ENCODE measurements around the gene PRKCA. TPM values are rescaled to one million over a fixed set of nuclear protein-coding genes. Genes with fewer than 3 reads are reported as not detected.

Gene PRKCA
- total and polyA plus RNA-seq, 3 experiments from 2014 or later: 1.8 to 74.1 (median 73.9) TPM

DNA sequence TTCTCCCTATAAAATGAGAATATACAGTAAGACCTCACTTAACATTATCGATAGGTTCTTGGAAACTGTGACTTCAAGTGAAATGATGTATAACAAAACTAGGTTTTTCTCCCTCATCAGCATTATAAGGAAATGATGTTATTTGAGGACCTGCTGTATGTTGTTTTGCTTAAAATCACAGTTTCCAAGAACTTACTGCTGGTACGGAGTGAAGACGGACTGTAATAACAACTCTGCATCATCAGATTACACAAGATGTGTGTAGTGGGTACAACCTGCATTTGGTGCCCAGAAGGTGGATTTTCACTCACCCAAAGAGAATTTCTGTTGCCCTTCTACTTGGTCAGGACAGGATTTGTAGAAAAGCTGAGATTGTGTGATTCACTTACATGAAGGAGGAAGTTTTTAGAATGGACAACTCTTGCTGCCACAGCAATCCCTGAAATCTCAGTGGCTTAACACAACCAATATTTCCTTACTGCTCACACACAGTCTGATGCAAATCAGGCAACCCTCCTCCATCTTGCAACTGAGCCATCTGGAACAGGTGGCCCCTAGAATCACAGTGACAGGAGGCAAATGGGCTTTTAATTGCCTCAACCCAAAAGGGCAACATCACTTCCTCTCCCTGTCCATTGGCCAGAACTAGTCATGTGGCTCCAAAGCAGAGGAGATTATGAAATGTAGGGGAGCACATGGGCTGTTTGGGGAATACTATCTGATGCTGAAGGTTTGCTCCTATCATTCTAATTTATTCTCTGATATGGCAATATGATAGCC is 464.9 kb downstream of the PRKCA start:
- H3K27ac Mint-ChIP-seq: peak overlapping the region in 1 of 8 donors; percentile 9

DNA sequence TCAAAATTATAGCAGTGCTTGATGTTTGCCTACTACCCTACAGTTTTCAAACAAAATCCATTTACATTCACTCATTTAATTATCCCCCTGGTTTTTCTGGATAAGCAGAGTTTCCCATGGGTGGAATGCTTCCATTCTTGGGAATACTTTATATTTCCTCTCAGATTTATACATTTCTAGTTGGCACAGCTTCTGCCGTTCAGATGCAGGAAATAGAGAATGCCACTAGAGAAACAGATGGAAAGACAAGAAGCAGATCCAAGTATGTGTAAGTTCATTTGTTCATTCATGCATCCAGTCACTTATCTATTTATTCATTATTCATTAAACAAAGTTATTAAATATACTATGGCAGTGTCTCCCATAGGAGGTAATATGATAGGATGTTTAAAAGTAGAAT is 467.5 kb downstream of the PRKCA start:
- Mint-ChIP-seq H3K4me1 (no peaks in the 10 kb centered on the region), H3K27me3 (no peaks in the 10 kb centered on the region), H3K4me3 (no peak overlapping the region), H3K9me3 (no peaks in the 10 kb centered on the region), H3K27ac (no peak overlapping the region), H3K36me3 (peaks cover 0 to 15% (median 10%) of the 10 kb centered on the region in 3 donors)
- CTCF ChIA-PET: no interaction called here
- H3K9me3 ChIP-seq (ENCODE audit: low read length): no peaks in the 10 kb centered on the region
- H3K4me3 ChIP-seq (ENCODE audit: low read length): no peak overlapping the region
- H3K4me1 ChIP-seq (ENCODE audit: insufficient read depth, low read length): no peaks in the 10 kb centered on the region
- POLR2A ChIA-PET: no interaction called here
- no peak overlapping the region for H3K27ac ChIP-seq (ENCODE audit: low read depth, low read length)
- DNase-seq: no peak
- peaks cover 6% of the 10 kb centered on the region for H3K36me3 ChIP-seq (ENCODE audit: insufficient read depth, low read length)
- no peaks in the 10 kb centered on the region for H3K27me3 ChIP-seq (ENCODE audit: insufficient read depth, low read length, poor library complexity, severe bottlenecking)

More for the DNA sequence above, 464.9 kb downstream of the PRKCA start:
- H3K4me3 ChIP-seq (ENCODE audit: low read length): no peak overlapping the region
- no peak overlapping the region for H3K27ac ChIP-seq (ENCODE audit: low read depth, low read length)
- no peaks in the 10 kb centered on the region for H3K4me1 Mint-ChIP-seq
- no peaks in the 10 kb centered on the region for H3K9me3 Mint-ChIP-seq
- H3K36me3 Mint-ChIP-seq: peaks cover 0 to 6% (median 3%) of the 10 kb centered on the region in 3 donors
- CTCF ChIA-PET: no interaction called here
- POLR2A ChIA-PET: no interaction called here
- no peaks in the 10 kb centered on the region for H3K4me1 ChIP-seq (ENCODE audit: insufficient read depth, low read length)
- H3K27me3 ChIP-seq (ENCODE audit: insufficient read depth, low read length, poor library complexity, severe bottlenecking): no peaks in the 10 kb centered on the region
- H3K4me3 Mint-ChIP-seq: no peak overlapping the region
- H3K36me3 ChIP-seq (ENCODE audit: insufficient read depth, low read length): no peaks in the 10 kb centered on the region
- H3K27me3 Mint-ChIP-seq: no peaks in the 10 kb centered on the region
- DNase-seq: no peak
- no peaks in the 10 kb centered on the region for H3K9me3 ChIP-seq (ENCODE audit: low read length)

DNA sequence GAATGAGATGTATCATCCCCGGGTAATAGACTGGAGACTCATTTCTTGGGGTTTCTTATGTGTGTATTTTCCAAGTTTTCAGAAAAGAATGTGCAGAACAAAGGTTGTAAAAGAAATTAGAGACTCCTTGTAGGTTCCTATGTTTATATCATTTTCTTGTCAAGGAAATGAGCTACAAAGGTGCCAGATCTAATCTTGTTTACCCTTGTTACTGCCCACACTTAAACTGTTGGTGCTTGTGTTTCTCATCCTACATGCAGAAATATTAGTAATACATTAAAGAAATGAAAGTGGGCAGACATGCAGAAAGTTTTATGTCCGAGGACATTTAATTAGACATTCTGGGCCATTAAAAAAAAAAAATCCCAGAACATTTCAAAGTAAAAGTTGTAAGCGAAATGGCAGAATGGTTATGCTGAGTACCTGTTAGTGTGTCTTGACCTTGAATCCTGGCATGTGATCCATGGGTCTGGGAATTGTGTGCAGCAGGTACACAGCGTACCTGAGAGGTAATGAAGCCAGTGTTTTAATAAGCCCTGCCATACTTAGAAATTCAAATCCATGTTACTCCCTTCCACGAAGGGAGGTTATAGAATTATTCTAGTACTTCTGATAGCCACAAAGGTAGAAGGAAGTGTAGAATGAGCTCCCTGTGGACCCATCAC is 469.9 kb downstream of the PRKCA start:
- H3K9me3 Mint-ChIP-seq: no peaks in the 10 kb centered on the region
- CTCF ChIA-PET: no interaction called here

DNA sequence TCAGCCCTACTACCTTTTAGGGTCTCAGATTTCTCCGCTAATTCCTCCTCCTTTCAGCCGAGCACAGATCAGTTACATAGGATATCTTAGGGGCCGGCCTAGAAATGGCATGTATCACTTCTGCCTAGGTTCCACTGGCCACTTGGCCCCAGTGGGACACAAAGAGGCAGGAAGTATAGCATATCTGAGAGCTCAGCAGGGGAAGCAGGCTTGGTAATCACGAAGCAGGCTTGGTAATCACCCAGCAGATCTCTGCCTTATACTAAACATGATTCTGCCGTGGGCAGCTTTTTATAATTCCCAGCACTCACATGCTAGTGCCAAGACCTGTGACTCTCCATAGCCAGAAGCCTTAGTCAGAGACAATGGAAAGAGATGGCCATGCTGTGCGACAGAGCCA is 472.9 kb downstream of the PRKCA start:
- H3K27me3 ChIP-seq (ENCODE audit: insufficient read depth, low read length, poor library complexity, severe bottlenecking): no peaks in the 10 kb centered on the region
- Mint-ChIP-seq H3K27me3 (peaks cover 0 to 2% of the 10 kb centered on the region in 2 donors), H3K9me3 (no peaks in the 10 kb centered on the region), H3K36me3 (peaks cover 6 to 28% (median 13%) of the 10 kb centered on the region in 3 donors), H3K27ac (no peak overlapping the region), H3K4me1 (no peaks in the 10 kb centered on the region), H3K4me3 (no peak overlapping the region)
- ChIA-PET POLR2A (no interaction called here), CTCF (no interaction called here)
- DNase-seq: no peak
- H3K4me1 ChIP-seq (ENCODE audit: insufficient read depth, low read length): no peaks in the 10 kb centered on the region
- H3K27ac ChIP-seq (ENCODE audit: low read depth, low read length): no peak overlapping the region
- peaks cover 6% of the 10 kb centered on the region for H3K36me3 ChIP-seq (ENCODE audit: insufficient read depth, low read length)
- no peak overlapping the region for H3K4me3 ChIP-seq (ENCODE audit: low read length)
- H3K9me3 ChIP-seq (ENCODE audit: low read length): no peaks in the 10 kb centered on the region

More for the DNA sequence above, 469.9 kb downstream of the PRKCA start:
- no peak overlapping the region for H3K27ac Mint-ChIP-seq
- H3K4me3 Mint-ChIP-seq: no peak overlapping the region
- H3K36me3 ChIP-seq (ENCODE audit: insufficient read depth, low read length): peaks cover 6% of the 10 kb centered on the region
- no peaks in the 10 kb centered on the region for H3K27me3 ChIP-seq (ENCODE audit: insufficient read depth, low read length, poor library complexity, severe bottlenecking)
- peaks cover 6 to 24% (median 11%) of the 10 kb centered on the region in 3 donors for H3K36me3 Mint-ChIP-seq
- DNase-seq: no peak
- H3K27me3 Mint-ChIP-seq: no peaks in the 10 kb centered on the region
- no peaks in the 10 kb centered on the region for H3K4me1 ChIP-seq (ENCODE audit: insufficient read depth, low read length)
- H3K4me1 Mint-ChIP-seq: no peaks in the 10 kb centered on the region
- H3K9me3 ChIP-seq (ENCODE audit: low read length): no peaks in the 10 kb centered on the region
- POLR2A ChIA-PET: interaction anchor here (0.7 kb wide), 1 partner anchor 304 kb away, joined by 3 read pairs; no protein-coding TSS in a partner anchor
- no peak overlapping the region for H3K4me3 ChIP-seq (ENCODE audit: low read length)
- H3K27ac ChIP-seq (ENCODE audit: low read depth, low read length): no peak overlapping the region

DNA sequence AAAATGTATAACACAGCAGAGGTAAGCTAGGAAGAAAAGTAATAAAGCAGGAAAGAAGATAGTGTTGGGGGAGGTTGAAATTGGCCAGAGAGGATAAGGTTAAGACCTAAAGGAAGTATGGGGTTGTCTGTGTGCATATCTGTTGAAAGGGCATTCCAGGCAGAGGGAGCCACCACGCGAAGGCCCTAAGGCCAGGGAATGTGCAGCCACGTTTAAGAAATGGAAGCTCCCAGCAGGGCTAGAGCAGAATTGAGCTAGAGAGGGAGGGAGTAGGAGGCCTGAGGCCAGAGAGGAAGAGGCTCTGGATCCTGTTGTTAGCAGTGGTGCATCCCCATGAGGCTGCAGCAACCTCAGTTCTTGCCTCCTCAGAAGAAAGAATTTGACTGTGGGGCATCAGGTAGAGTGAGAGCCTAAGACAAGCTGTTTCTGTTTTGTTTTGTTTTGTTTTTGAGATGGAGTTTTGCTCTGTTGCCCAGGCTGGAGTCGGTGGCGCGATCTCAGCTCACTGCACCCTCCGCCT is 473.5 kb downstream of the PRKCA start:
- CTCF ChIA-PET: no interaction called here
- POLR2A ChIA-PET: no interaction called here
- H3K36me3 Mint-ChIP-seq: peaks cover 6 to 28% (median 10%) of the 10 kb centered on the region in 3 donors
- H3K36me3 ChIP-seq (ENCODE audit: insufficient read depth, low read length): peaks cover 6% of the 10 kb centered on the region
- H3K4me3 Mint-ChIP-seq: no peak overlapping the region
- H3K27ac Mint-ChIP-seq: peak overlapping the region in 1 of 8 donors; percentile 63
- no peaks in the 10 kb centered on the region for H3K4me1 ChIP-seq (ENCODE audit: insufficient read depth, low read length)
- H3K9me3 Mint-ChIP-seq: no peaks in the 10 kb centered on the region
- no peaks in the 10 kb centered on the region for H3K9me3 ChIP-seq (ENCODE audit: low read length)
- no peaks in the 10 kb centered on the region for H3K4me1 Mint-ChIP-seq
- H3K27me3 ChIP-seq (ENCODE audit: insufficient read depth, low read length, poor library complexity, severe bottlenecking): no peaks in the 10 kb centered on the region
- H3K4me3 ChIP-seq (ENCODE audit: low read length): no peak overlapping the region
- H3K27ac ChIP-seq (ENCODE audit: low read depth, low read length): no peak overlapping the region
- DNase-seq: no peak
- peaks cover 0 to 2% of the 10 kb centered on the region in 2 donors for H3K27me3 Mint-ChIP-seq

DNA sequence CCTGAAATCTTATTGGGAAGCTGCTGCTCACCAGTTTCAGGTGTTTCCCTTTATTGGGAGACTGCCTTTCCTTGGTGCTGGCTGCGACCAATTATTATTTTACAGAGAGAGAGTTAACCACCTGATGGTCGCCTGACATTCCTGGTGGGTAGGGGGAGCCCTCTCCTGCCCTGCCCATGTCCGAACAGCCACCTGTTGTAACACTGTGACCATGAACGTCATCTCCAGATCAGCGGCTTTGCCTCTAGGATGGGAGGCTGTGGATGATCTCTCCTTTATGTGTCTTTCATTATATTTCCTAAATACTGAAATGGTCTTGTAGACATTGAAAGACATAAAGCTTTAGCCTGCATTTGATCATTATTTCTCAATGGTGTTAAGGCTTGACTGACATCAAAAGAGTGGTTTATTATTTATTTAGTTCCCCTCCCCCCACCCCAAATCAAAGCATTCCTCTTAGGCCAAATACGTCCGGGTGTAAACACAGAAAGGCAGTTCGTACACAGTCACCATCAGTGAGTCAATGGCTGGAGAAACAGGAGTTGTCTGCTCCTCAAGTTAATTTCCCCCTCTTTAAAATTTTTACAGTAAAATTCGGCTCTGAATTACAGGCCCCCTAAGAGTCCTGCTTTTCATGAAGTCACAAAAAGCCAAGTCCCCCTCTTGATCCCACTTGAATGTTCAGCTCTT is 474.7 kb downstream of the PRKCA start:
- peaks cover 0 to 2% of the 10 kb centered on the region in 2 donors for H3K27me3 Mint-ChIP-seq
- Histone ChIP-seq H3K27me3 (ENCODE audit: insufficient read depth, low read length, poor library complexity, severe bottlenecking) (no peaks in the 10 kb centered on the region), H3K4me3 (ENCODE audit: low read length) (no peak overlapping the region), H3K27ac (ENCODE audit: low read depth, low read length) (no peak overlapping the region), H3K9me3 (ENCODE audit: low read length) (no peaks in the 10 kb centered on the region), H3K4me1 (ENCODE audit: insufficient read depth, low read length) (no peaks in the 10 kb centered on the region), H3K36me3 (ENCODE audit: insufficient read depth, low read length) (peaks cover 6% of the 10 kb centered on the region)
- no peak for DNase-seq
- no peak overlapping the region for H3K27ac Mint-ChIP-seq
- H3K9me3 Mint-ChIP-seq: no peaks in the 10 kb centered on the region
- no peak overlapping the region for H3K4me3 Mint-ChIP-seq
- peaks cover 0 to 4% (median 0%) of the 10 kb centered on the region in 3 donors for H3K4me1 Mint-ChIP-seq
- ChIA-PET CTCF (no interaction called here), POLR2A (no interaction called here)
- peaks cover 6 to 28% (median 15%) of the 10 kb centered on the region in 3 donors for H3K36me3 Mint-ChIP-seq

DNA sequence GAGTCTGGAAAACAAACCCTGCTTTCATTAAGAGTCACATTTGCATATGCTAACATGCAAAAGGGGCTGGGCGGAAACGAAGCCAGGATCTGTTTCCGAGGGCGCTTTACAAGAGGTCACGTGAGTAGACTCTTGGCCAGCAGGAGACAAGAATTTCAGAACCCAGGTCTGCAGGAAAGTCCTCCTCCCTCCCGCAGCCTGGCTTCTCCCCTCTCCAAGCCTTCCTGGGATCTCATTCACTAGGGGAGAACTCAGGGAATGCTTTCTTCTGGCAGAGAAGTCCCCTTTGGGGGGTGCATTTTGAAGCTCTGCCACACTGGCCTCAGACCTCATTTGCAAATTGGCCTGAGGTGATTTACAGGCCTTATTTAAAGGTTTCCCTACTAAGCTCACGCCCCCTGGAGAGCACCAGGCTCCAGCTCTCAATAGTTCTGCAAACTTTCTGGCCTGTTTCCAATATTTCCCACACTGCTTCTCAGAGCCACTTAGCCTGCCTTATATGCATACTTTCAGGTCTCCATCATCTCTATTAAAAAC is 475.3 kb downstream of the PRKCA start:
- ChIA-PET CTCF (no interaction called here), POLR2A (no interaction called here)
- H3K4me1 ChIP-seq (ENCODE audit: insufficient read depth, low read length): no peaks in the 10 kb centered on the region
- Mint-ChIP-seq H3K9me3 (no peaks in the 10 kb centered on the region), H3K36me3 (peaks cover 6 to 28% (median 15%) of the 10 kb centered on the region in 3 donors), H3K27me3 (peaks cover 0 to 2% of the 10 kb centered on the region in 2 donors), H3K4me1 (peaks cover 0 to 4% (median 0%) of the 10 kb centered on the region in 3 donors), H3K27ac (no peak overlapping the region), H3K4me3 (no peak overlapping the region)
- H3K4me3 ChIP-seq (ENCODE audit: low read length): no peak overlapping the region
- DNase-seq: no peak
- no peaks in the 10 kb centered on the region for H3K27me3 ChIP-seq (ENCODE audit: insufficient read depth, low read length, poor library complexity, severe bottlenecking)
- peaks cover 6% of the 10 kb centered on the region for H3K36me3 ChIP-seq (ENCODE audit: insufficient read depth, low read length)
- no peaks in the 10 kb centered on the region for H3K9me3 ChIP-seq (ENCODE audit: low read length)
- no peak overlapping the region for H3K27ac ChIP-seq (ENCODE audit: low read depth, low read length)

All from CD8-positive, alpha-beta memory T cell (primary cell).